HCT116 (cell line): Measurements from ENCODE around the gene GTF3C2.

ENCODE experiments used
- CTCF ChIP-seq, 3 experiments: fragments of 200-600 bp in 1 of 3; sonication (generic) in 1 of 3; IDR thresholded peaks in 2 of 3; conservative IDR thresholded peaks in 1 of 3; 2 replicates each; pipeline ENCODE4 v1.5.1; 2012 to 2017; ENCODE audit warnings: low read depth in 2 of 3, low read length in 2 of 3, antibody characterized with exemption in 1 of 3, borderline replicate concordance in 1 of 3, control low read depth in 1 of 3, mild to moderate bottlenecking in 1 of 3, mixed read lengths in 1 of 3, mixed run types in 1 of 3, moderate library complexity in 1 of 3; ENCODE audit not compliant: insufficient read depth in 1 of 3
- EZH2phosphoT487 ChIP-seq: fragments of 200-600 bp; IDR thresholded peaks from 2 replicates; pipeline ENCODE4 v1.6.1; 2018; ENCODE audit warnings: antibody characterized with exemption, borderline replicate concordance
- REST ChIP-seq: IDR thresholded peaks from 2 replicates; pipeline ENCODE4 v1.6.1; 2012; ENCODE audit warnings: low read depth
- ZNF274 ChIP-seq: fragments of 200-500 bp; sonication (Bioruptor generic); IDR thresholded peaks from 2 replicates; pipeline ENCODE4 v1.6.1; 2014; ENCODE audit warnings: mild to moderate bottlenecking, low read depth, low read length, inconsistent platforms

- no peak for TF ChIP-seq CTCF (IDR thresholded peaks at IDR 0.05 in 2 of 3, conservative IDR thresholded peaks at IDR 0.05 in 1 of 3; ENCODE audit: borderline replicate concordance in 1 of 3, insufficient read depth in 1 of 3, low read depth in 2 of 3, low read length in 2 of 3)
- TF ChIP-seq REST: no peak
- no peak for TF ChIP-seq ZNF274
- no peak for TF ChIP-seq EZH2phosphoT487
Measured at GRCh38 chr2:27347641-27348040, 8.9 kb downstream of the GTF3C2 start.
